Stomach smooth muscle (tissue), 2 donors: ENCODE data around the gene TMIE.

Source experiments
- H3K27ac ChIP-seq: one replicate; pipeline ENCODE4 v1.7.0; 2013; ENCODE audit warnings: mild to moderate bottlenecking, low read length, inconsistent platforms
- H3K27me3 ChIP-seq, 2 donors: one replicate each; pipeline ENCODE4 v1.7.0; 2013; ENCODE audit warnings: low read length in 2 of 2; ENCODE audit not compliant: insufficient read depth in 2 of 2, control insufficient read depth in 1 of 2
- H3K36me3 ChIP-seq, 2 donors: one replicate each; pipeline ENCODE4 v1.7.0; 2013; ENCODE audit warnings: low read length in 2 of 2; ENCODE audit not compliant: control insufficient read depth in 2 of 2, insufficient read depth in 2 of 2
- H3K4me1 ChIP-seq: one replicate; pipeline ENCODE4 v1.7.0; 2013; ENCODE audit warnings: low read length; ENCODE audit not compliant: control insufficient read depth, insufficient read depth
- H3K4me3 ChIP-seq, 2 donors: one replicate each; pipeline ENCODE4 v1.7.0; 2013; ENCODE audit warnings: low read length in 2 of 2
- H3K9ac ChIP-seq, 2 donors: one replicate each; pipeline ENCODE4 v1.7.0; 2013; ENCODE audit warnings: low read length in 2 of 2, mild to moderate bottlenecking in 1 of 2
- H3K9me3 ChIP-seq, 2 donors: one replicate each; pipeline ENCODE4 v1.7.0; 2013; ENCODE audit warnings: low read length in 2 of 2; ENCODE audit not compliant: control insufficient read depth in 2 of 2
- donor health status: healthy.
- donor health status: Pancreatic carcinoma.

Gene TMIE

GRCh38 chr3:46670000-46670890, 30.9 kb upstream of the TMIE start:
- Histone ChIP-seq H3K4me3 (no peak overlapping the region), H3K9me3 (no peaks in the 10 kb centered on the region), H3K27ac (no peak overlapping the region), H3K4me1 (peaks cover 3% of the 10 kb centered on the region), H3K27me3 (no peaks in the 10 kb centered on the region), H3K9ac (no peak overlapping the region), H3K36me3 (no peaks in the 10 kb centered on the region)

DNA sequence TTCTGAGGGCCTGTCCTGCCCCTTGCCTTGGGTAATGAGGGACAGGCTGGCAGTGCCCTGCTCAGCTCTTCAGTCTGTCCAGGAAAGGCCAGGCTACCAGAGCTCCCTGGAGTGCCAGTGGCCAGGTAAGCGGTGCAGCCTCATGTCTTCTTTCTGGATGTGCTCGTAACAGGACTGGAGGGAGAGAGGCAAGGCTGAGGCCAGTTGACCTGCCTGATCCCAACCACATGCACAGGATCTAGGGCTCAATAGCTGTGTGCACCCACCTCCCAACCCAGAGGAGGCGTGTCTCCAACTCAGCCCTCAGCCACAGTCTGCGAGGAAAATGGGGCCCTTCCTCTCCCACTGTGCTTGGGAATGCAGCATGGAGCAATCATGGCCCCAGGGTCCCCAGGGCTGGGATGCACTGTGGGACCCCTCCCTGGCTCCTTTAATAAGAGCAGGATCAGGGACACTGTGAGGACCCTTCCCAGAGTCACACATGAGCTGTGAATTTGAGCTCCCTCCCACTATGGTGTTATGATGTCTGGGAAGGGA, 30.2 kb upstream of the TMIE start:
- H3K9me3 ChIP-seq: no peaks in the 10 kb centered on the region
- H3K36me3 ChIP-seq: no peaks in the 10 kb centered on the region
- no peak overlapping the region for H3K27ac ChIP-seq
- H3K27me3 ChIP-seq: no peaks in the 10 kb centered on the region
- no peak overlapping the region for H3K9ac ChIP-seq
- no peak overlapping the region for H3K4me3 ChIP-seq
- H3K4me1 ChIP-seq: peaks cover 5% of the 10 kb centered on the region

DNA sequence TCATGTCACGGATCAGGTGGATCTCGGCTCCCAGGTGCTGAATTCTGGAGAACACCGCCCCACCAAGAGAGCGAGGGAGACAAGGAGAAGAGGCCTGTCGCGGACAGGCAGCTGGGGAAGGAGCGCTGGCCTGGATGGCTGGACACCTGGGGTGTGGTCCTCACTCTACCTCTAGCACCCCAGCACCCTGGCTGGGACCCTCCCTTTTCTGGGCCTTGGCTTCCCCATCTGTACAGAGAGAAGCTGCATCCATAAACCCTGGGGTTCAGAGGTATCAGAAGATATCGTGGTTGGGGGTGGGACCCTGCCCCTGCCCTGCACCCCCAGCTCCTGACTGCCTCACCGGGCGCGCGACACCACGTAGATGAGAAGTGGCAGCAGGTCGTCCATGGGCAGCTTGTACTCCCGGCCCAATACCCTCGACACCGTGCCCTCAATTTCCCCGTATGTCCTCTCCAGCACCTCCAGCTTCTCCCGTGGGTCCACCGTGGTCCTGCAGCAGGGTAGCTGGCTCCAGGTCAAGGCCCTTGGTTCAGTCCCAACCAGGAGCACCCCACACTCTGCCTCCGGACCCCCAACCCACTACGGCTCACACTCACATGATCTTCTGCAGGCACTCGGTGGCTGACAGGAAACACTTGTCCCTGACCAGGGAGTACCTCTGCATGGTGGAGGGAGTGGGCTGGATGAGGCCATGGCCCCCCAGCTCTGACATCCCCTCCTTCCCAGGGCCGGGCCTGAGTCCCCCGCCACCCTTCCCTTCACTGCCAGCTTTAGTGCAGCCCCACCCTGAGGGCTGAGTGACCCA, 29.4 kb upstream of the TMIE start:
- no peaks in the 10 kb centered on the region for H3K9me3 ChIP-seq
- H3K27me3 ChIP-seq: no peaks in the 10 kb centered on the region
- H3K4me1 ChIP-seq: peaks cover 6% of the 10 kb centered on the region
- no peaks in the 10 kb centered on the region for H3K36me3 ChIP-seq
- H3K4me3 ChIP-seq: no peak overlapping the region
- H3K27ac ChIP-seq: no peak overlapping the region
- no peak overlapping the region for H3K9ac ChIP-seq

- peaks cover 6% of the 10 kb centered on the region for H3K4me1 ChIP-seq
- no peak overlapping the region for H3K9ac ChIP-seq
- H3K9me3 ChIP-seq: no peaks in the 10 kb centered on the region
- H3K36me3 ChIP-seq: no peaks in the 10 kb centered on the region
- no peaks in the 10 kb centered on the region for H3K27me3 ChIP-seq
- no peak overlapping the region for H3K4me3 ChIP-seq
- no peak overlapping the region for H3K27ac ChIP-seq
These were observed 28.9 kb upstream of the TMIE start for GRCh38 chr3:46672349-46672695.

DNA sequence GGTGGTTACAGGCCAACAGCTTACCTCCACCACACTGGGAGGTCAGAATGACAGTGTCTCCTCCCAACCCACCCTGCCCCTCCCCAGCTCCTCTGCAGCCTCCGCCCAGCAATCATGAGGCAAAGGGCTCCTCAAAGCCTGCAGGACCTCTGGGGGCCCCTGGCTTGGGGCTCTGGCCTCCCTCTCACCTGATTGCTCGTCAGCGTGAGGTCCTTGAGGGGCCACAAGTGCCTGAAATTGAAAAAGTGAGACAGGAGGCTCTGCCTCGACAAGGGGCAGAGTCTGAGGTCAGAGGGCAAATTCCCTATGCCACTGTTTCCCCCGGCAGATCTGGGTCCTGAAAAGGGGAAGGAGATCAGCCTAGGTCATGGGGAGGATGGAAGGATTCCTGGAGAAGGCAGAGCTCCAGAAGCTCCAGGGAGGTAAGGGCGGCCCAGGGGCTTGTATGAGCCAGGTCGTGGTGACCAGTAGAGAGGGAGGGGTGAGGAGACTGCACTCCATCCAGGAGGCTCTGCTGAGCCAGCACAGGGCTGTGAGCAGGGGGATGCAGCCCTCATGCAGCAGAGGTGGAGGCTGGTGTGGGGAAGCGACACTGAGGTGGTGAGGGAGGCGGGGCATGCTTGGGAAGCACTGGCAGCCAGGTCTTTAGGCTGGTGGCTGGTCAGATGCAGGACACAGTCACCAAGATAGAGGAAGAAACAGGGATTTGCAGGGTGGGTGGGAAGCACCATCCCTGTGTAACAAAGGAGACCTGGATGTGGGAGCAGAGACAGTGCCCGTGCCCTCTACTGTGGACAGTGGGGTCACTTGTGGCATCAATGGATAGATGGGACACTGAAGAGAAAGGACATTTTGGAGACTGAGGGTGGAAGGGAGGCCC, 27.8 kb upstream of the TMIE start:
- Histone ChIP-seq H3K9me3 (no peaks in the 10 kb centered on the region), H3K27me3 (no peaks in the 10 kb centered on the region), H3K9ac (no peak overlapping the region), H3K36me3 (no peaks in the 10 kb centered on the region), H3K4me3 (no peak overlapping the region), H3K27ac (no peak overlapping the region), H3K4me1 (peaks cover 6% of the 10 kb centered on the region)

- no peaks in the 10 kb centered on the region for H3K27me3 ChIP-seq
- no peak overlapping the region for H3K9ac ChIP-seq
- H3K4me1 ChIP-seq: peaks cover 6% of the 10 kb centered on the region
- H3K27ac ChIP-seq: no peak overlapping the region
- no peaks in the 10 kb centered on the region for H3K9me3 ChIP-seq
- H3K36me3 ChIP-seq: no peaks in the 10 kb centered on the region
- no peak overlapping the region for H3K4me3 ChIP-seq
These were observed 27.0 kb upstream of the TMIE start for GRCh38 chr3:46674031-46674845.

GRCh38 chr3:46675426-46675825, 25.8 kb upstream of the TMIE start:
- Histone ChIP-seq H3K4me3 (no peak overlapping the region), H3K27me3 (no peaks in the 10 kb centered on the region), H3K9me3 (no peaks in the 10 kb centered on the region), H3K27ac (no peak overlapping the region), H3K9ac (no peak overlapping the region), H3K36me3 (no peaks in the 10 kb centered on the region), H3K4me1 (peaks cover 6% of the 10 kb centered on the region)

DNA sequence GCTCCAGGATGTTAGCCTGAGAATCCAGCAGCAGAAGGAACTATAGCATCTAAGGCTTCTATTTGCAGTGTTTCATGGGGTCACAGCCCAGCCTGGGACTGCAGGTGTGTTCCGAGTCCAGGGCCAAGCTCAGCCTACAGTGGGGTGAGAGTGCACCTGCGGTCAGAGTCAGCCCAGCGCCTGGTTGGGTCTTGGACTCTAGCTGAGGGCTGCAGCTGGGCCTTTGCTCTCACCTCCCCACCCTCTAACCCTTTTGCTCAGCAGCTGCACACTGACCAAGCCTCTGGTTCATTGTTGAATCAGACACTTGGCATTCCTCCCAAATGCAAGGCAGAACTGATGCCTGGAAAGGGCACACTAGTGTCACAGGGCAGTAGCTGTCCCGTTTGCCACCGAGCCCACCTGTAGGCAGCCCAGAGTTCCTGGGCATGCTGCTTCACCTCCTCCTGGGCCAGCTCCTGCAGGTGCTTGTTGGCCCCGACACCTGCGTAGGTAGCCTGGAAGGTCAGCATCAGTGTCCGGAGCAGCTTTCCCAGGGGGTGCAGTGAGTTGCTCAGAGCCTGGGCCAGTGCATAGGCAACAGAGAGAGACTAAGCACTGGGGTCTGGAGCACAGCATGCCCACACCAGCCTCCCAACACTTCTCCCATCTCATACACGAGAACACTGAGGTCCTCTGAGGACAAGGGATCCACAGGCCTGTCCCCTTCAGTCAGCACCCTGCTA, 25.2 kb upstream of the TMIE start:
- Histone ChIP-seq H3K9me3 (no peaks in the 10 kb centered on the region), H3K9ac (no peak overlapping the region), H3K27ac (no peak overlapping the region), H3K36me3 (no peaks in the 10 kb centered on the region), H3K27me3 (no peaks in the 10 kb centered on the region), H3K4me3 (no peak overlapping the region), H3K4me1 (peaks cover 6% of the 10 kb centered on the region)

DNA sequence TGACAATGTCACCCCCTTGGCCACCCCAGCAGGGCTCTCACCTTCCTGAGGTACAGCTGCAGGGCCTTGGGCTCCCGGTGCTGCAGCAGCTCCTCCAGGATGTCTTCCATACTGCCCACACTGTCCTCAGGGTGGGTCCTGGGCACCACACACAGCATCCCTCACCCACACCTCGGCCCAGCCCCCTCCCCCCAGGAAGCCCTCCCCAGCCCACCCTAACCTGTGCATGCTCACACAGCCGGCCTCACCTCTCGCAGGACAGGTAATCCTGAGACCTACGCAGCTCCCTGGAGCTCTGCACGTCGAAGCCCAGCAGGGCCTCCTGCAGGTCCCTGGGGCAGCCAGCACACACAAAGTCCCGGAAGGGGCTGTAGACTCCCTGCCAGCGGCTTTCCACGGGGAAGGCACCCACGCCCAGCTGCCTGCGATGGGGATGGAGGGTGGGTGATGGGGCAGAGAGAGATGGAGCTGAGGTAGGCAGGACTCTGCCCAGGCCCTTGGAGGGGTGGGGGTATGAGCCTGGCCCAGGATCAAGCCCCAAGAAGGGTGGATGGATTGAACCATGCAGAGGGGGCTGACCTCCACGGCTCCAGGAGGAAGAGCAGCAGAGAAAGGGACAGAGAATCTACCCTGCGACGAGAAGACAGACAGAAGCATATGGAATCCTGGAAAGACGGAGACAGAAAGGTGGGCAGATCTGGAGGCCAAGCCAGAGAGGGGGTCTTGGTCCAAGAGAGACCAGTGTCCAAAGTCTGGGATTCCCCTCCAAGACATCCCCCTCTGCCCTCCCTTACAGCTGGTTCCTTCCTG, 24.4 kb upstream of the TMIE start:
- Histone ChIP-seq H3K4me1 (peaks cover 6% of the 10 kb centered on the region), H3K36me3 (no peaks in the 10 kb centered on the region), H3K4me3 (no peak overlapping the region), H3K27me3 (no peaks in the 10 kb centered on the region), H3K27ac (no peak overlapping the region), H3K9me3 (no peaks in the 10 kb centered on the region), H3K9ac (no peak overlapping the region)
